A673 (cell line): ENCODE measurements around the gene GREB1L. TPM values are rescaled to one million over a fixed set of nuclear protein-coding genes. Genes with fewer than 3 reads are reported as not detected.

Experiments
- BruUV-seq: library from RNA; stranded (reverse); fragments of 400-500 nt; replicated peaks from 2 replicates; lab custom pipeline; 2021; lab: Mats Ljungman, UMichigan
- CTCF ChIA-PET: fragments of 300-600 bp; sonication (Branson Sonifier 250); formaldehyde crosslinking; loops from one replicate; lab custom pipeline; 2022; ENCODE audit warnings: antibody characterized with exemption; lab: Charles Lee
- POLR2A ChIA-PET: fragments of 300-600 bp; sonication (Branson Sonifier 250); formaldehyde crosslinking; loops from one replicate; lab custom pipeline; 2022; ENCODE audit warnings: antibody characterized with exemption; ENCODE audit not compliant: low non-redundant PET; lab: Charles Lee
- DNase-seq: peaks from one replicate; pipeline ENCODE4 v3.0.0-alpha.2; 2015; ENCODE audit warnings: low spot score
- H3K27ac ChIP-seq: fragments of 200-600 bp; sonication (generic); 2 replicates; pipeline ENCODE4 v1.5.1; 2016; ENCODE audit warnings: mixed run types, low read depth, mild to moderate bottlenecking, mixed read lengths, antibody characterized with exemption, low read length; ENCODE audit not compliant: poor library complexity, severe bottlenecking
- H3K27me3 ChIP-seq: fragments of 200-600 bp; sonication (generic); replicated peaks from 2 replicates; pipeline ENCODE4 v1.6.1; 2017; ENCODE audit warnings: mixed run types, low read depth, mild to moderate bottlenecking, mixed read lengths, antibody characterized with exemption, low read length; ENCODE audit not compliant: insufficient read depth, poor library complexity
- H3K36me3 ChIP-seq: fragments of 200-600 bp; sonication (generic); 2 replicates; pipeline ENCODE4 v1.6.1; 2016; ENCODE audit warnings: mixed run types, mild to moderate bottlenecking, mixed read lengths, antibody characterized with exemption, low read length; ENCODE audit not compliant: insufficient read depth, poor library complexity, severe bottlenecking
- H3K4me1 ChIP-seq: fragments of 200-600 bp; sonication (generic); 2 replicates; pipeline ENCODE4 v1.6.1; 2017; ENCODE audit warnings: mixed run types, mild to moderate bottlenecking, mixed read lengths, antibody characterized with exemption, low read length; ENCODE audit not compliant: insufficient read depth, poor library complexity, severe bottlenecking
- H3K4me3 ChIP-seq: fragments of 200-600 bp; sonication (generic); 2 replicates; pipeline ENCODE4 v1.5.1; 2016; ENCODE audit warnings: low read depth, mixed run types, mild to moderate bottlenecking, mixed read lengths, low read length; ENCODE audit not compliant: poor library complexity, severe bottlenecking
- H3K9me3 ChIP-seq: fragments of 200-600 bp; sonication (generic); 2 replicates; pipeline ENCODE4 v1.6.1; 2016; ENCODE audit warnings: mixed run types, low read depth, mild to moderate bottlenecking, mixed read lengths, antibody characterized with exemption, low read length; ENCODE audit not compliant: poor library complexity, severe bottlenecking
- EZH2 ChIP-seq: fragments of 200-600 bp; sonication (generic); IDR thresholded peaks from 2 replicates; pipeline ENCODE4 v1.6.1; 2017; ENCODE audit warnings: borderline replicate concordance, low read depth, mild to moderate bottlenecking, mixed read lengths, antibody characterized with exemption, low read length; ENCODE audit not compliant: poor library complexity, severe bottlenecking
- intact Hi-C: fragments of 100-400 bp; cut with micrococcal nuclease; formaldehyde crosslinking; loops from one replicate; pipeline ENCODE4 v1.10.0; 2022; ENCODE audit not compliant: unreplicated experiment
- total RNA-seq: library from RNA; stranded (reverse); gene quantifications from 2 replicates; pipeline ENCODE4 v1.2.3, GENCODE V29; 2021
- TF ChIP-seq, protein P1 (sequence below): fragments of 300-800, 200-600 bp; sonication (generic); conservative IDR thresholded peaks from 2 replicates; pipeline ENCODE4 v1.5.1; 2017; ENCODE audit warnings: low read depth, mild to moderate bottlenecking, antibody characterized with exemption, low read length, moderate library complexity, mixed read lengths

Gene GREB1L
- total RNA-seq, 1 experiment from 2014 or later, result 0.04 TPM

DNA sequence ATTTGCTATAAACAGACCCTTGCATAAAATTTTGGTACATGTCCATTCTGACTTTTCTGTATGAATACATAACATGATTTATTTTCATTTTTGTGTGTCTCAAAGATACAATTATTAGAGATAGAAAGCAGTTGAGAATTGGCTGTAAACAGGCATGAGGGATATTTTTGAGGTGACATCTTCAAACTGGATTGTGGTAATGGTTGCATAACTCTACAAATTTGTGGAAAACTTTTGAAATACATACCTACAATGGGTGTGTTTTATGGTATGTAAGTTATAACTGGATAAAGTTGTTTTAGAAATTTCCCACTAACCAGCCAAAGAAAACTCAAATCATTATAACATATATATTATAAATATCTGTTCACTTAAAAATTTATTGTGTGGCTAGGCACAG, 39.6 kb downstream of the GREB1L start:
- Histone ChIP-seq H3K4me3 (no peak overlapping the region), H3K36me3 (no peaks in the 10 kb centered on the region), H3K9me3 (no peaks in the 10 kb centered on the region), H3K27me3 (peaks cover 18% of the 10 kb centered on the region), H3K4me1 (no peaks in the 10 kb centered on the region), H3K27ac (no peak overlapping the region)
- no TSS peak for BruUV-seq
- DNase-seq, result no peak
- ChIA-PET CTCF (no interaction called here), POLR2A (no interaction called here)
- intact Hi-C loops, result loop anchor here (2.0 kb wide), 1 partner anchor 17 kb away; no protein-coding TSS in a partner anchor
- TF ChIP-seq EZH2, result no peak
- TF ChIP-seq, protein P1, sequence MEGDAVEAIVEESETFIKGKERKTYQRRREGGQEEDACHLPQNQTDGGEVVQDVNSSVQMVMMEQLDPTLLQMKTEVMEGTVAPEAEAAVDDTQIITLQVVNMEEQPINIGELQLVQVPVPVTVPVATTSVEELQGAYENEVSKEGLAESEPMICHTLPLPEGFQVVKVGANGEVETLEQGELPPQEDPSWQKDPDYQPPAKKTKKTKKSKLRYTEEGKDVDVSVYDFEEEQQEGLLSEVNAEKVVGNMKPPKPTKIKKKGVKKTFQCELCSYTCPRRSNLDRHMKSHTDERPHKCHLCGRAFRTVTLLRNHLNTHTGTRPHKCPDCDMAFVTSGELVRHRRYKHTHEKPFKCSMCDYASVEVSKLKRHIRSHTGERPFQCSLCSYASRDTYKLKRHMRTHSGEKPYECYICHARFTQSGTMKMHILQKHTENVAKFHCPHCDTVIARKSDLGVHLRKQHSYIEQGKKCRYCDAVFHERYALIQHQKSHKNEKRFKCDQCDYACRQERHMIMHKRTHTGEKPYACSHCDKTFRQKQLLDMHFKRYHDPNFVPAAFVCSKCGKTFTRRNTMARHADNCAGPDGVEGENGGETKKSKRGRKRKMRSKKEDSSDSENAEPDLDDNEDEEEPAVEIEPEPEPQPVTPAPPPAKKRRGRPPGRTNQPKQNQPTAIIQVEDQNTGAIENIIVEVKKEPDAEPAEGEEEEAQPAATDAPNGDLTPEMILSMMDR, result no peak

- no TSS peak for BruUV-seq
- H3K27me3 ChIP-seq, result peaks cover 18% of the 10 kb centered on the region
- H3K9me3 ChIP-seq, result no peaks in the 10 kb centered on the region
- ChIA-PET CTCF (no interaction called here), POLR2A (no interaction called here)
- H3K36me3 ChIP-seq, result no peaks in the 10 kb centered on the region
- TF ChIP-seq, protein P1, result no peak
- TF ChIP-seq EZH2, result no peak
- H3K27ac ChIP-seq, result no peak overlapping the region
- DNase-seq, result no peak
- intact Hi-C loops, result no loop called here
- no peaks in the 10 kb centered on the region for H3K4me1 ChIP-seq
- H3K4me3 ChIP-seq, result no peak overlapping the region
These were observed 42.5 kb downstream of the GREB1L start for GRCh38 chr18:21284540-21284939.

GRCh38 chr18:21289827-21290226, 47.8 kb downstream of the GREB1L start:
- no peak overlapping the region for H3K4me3 ChIP-seq

More at GRCh38 chr18:21289827-21290226, 47.8 kb downstream of the GREB1L start:
- no peaks in the 10 kb centered on the region for H3K4me1 ChIP-seq
- no peaks in the 10 kb centered on the region for H3K9me3 ChIP-seq
- intact Hi-C loops, result loop anchor here (5.0 kb wide), 1 partner anchor 38 kb away; no protein-coding TSS in a partner anchor
- H3K27me3 ChIP-seq, result peaks cover 8% of the 10 kb centered on the region
- no peaks in the 10 kb centered on the region for H3K36me3 ChIP-seq
- no peak overlapping the region for H3K27ac ChIP-seq
- CTCF ChIA-PET, result no interaction called here
- TF ChIP-seq, protein P1, result no peak
- TF ChIP-seq EZH2, result no peak
- POLR2A ChIA-PET, result no interaction called here
- no TSS peak for BruUV-seq
- no peak for DNase-seq
